HL-60 (cell line): ENCODE results near the gene GRPEL2.

Experiments used
- DNase-seq, 2 experiments: peaks; one replicate each; pipeline ENCODE4 v3.0.0-alpha.2; 2010 to 2020; ENCODE audit warnings: low read depth in 1 of 2, low spot score in 1 of 2
- H3K27ac ChIP-seq: fragments of 250-450 bp; sonication (Bioruptor Pico); replicated peaks from 2 replicates; pipeline ENCODE4 v1.5.1; 2020; ENCODE audit warnings: mild to moderate bottlenecking, moderate library complexity
- H3K27me3 ChIP-seq: fragments of 250-450 bp; sonication (Bioruptor Pico); 2 replicates; pipeline ENCODE4 v1.5.1; 2021; ENCODE audit warnings: mild to moderate bottlenecking, moderate library complexity; ENCODE audit not compliant: insufficient read depth, poor library complexity, severe bottlenecking
- H3K4me3 ChIP-seq: replicated peaks from 2 replicates; pipeline ENCODE4 v1.5.1; 2011; ENCODE audit warnings: mild to moderate bottlenecking, control low read depth, low read length; ENCODE audit not compliant: insufficient read depth
- GABPA ChIP-seq: IDR thresholded peaks from 2 replicates; pipeline ENCODE4 v1.6.1; 2012; ENCODE audit warnings: low read depth
- POLR2AphosphoS5 ChIP-seq: IDR thresholded peaks from 2 replicates; pipeline ENCODE4 v1.6.1; 2012; ENCODE audit warnings: low read depth
- SPI1 ChIP-seq: IDR thresholded peaks from 2 replicates; pipeline ENCODE4 v1.6.1; 2012; ENCODE audit warnings: low read depth, mild to moderate bottlenecking, borderline replicate concordance
- TF ChIP-seq, protein P1 (sequence below): IDR thresholded peaks from one replicate; pipeline ENCODE4 v1.5.1; 2011; ENCODE audit warnings: low read length, control low read depth, inconsistent platforms; ENCODE audit not compliant: insufficient read depth
- TF ChIP-seq, protein P2 (sequence below): IDR thresholded peaks from 2 replicates; pipeline ENCODE4 v1.6.1; 2012; ENCODE audit warnings: low read depth; ENCODE audit not compliant: insufficient replicate concordance

The GRPEL2 gene

GRCh38 chr5:149298842-149299404 is 46.4 kb upstream of the GRPEL2 start:
- no peak for DNase-seq
- TF ChIP-seq, protein P1, sequence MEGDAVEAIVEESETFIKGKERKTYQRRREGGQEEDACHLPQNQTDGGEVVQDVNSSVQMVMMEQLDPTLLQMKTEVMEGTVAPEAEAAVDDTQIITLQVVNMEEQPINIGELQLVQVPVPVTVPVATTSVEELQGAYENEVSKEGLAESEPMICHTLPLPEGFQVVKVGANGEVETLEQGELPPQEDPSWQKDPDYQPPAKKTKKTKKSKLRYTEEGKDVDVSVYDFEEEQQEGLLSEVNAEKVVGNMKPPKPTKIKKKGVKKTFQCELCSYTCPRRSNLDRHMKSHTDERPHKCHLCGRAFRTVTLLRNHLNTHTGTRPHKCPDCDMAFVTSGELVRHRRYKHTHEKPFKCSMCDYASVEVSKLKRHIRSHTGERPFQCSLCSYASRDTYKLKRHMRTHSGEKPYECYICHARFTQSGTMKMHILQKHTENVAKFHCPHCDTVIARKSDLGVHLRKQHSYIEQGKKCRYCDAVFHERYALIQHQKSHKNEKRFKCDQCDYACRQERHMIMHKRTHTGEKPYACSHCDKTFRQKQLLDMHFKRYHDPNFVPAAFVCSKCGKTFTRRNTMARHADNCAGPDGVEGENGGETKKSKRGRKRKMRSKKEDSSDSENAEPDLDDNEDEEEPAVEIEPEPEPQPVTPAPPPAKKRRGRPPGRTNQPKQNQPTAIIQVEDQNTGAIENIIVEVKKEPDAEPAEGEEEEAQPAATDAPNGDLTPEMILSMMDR = no peak
- no peak for TF ChIP-seq GABPA
- TF ChIP-seq SPI1 = no peak
- TF ChIP-seq, protein P2, sequence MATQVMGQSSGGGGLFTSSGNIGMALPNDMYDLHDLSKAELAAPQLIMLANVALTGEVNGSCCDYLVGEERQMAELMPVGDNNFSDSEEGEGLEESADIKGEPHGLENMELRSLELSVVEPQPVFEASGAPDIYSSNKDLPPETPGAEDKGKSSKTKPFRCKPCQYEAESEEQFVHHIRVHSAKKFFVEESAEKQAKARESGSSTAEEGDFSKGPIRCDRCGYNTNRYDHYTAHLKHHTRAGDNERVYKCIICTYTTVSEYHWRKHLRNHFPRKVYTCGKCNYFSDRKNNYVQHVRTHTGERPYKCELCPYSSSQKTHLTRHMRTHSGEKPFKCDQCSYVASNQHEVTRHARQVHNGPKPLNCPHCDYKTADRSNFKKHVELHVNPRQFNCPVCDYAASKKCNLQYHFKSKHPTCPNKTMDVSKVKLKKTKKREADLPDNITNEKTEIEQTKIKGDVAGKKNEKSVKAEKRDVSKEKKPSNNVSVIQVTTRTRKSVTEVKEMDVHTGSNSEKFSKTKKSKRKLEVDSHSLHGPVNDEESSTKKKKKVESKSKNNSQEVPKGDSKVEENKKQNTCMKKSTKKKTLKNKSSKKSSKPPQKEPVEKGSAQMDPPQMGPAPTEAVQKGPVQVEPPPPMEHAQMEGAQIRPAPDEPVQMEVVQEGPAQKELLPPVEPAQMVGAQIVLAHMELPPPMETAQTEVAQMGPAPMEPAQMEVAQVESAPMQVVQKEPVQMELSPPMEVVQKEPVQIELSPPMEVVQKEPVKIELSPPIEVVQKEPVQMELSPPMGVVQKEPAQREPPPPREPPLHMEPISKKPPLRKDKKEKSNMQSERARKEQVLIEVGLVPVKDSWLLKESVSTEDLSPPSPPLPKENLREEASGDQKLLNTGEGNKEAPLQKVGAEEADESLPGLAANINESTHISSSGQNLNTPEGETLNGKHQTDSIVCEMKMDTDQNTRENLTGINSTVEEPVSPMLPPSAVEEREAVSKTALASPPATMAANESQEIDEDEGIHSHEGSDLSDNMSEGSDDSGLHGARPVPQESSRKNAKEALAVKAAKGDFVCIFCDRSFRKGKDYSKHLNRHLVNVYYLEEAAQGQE = no peak
- no peak for TF ChIP-seq POLR2AphosphoS5
- Histone ChIP-seq H3K27me3 (peaks cover 30% of the 10 kb centered on the region), H3K4me3 (no peak overlapping the region), H3K27ac (no peak overlapping the region)

DNA sequence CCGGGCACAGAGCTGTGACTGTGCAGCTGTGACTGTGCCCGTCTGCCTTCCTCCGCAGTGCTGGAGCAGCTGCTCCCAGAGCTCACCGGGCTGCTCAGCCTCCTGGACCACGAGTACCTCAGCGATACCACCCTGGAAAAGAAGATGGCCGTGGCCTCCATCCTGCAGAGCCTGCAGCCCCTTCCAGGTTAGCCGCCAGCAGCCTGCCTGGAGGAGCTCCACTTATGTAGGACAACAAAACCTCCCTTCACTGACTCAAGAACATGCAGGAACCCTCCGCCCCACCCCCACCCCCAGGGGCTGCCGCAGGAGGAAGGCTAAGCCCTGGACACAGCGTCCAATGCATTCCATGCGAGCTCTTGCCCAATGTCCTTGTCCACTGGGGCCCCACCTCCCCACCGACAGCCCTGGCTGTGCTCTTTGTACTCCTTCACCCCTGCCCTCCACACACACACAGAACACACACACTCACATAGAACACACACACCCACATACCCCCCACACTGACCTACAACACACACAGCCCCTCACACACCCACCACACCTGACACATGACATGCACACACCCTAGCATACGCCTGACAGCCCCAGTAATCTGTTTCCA is 45.7 kb upstream of the GRPEL2 start:
- no peak overlapping the region for H3K27ac ChIP-seq
- TF ChIP-seq, protein P1 = no peak
- TF ChIP-seq SPI1 = no peak
- TF ChIP-seq GABPA = no peak
- no peak for TF ChIP-seq POLR2AphosphoS5
- TF ChIP-seq, protein P2 = no peak
- H3K27me3 ChIP-seq = peaks cover 30% of the 10 kb centered on the region
- no peak overlapping the region for H3K4me3 ChIP-seq
- DNase-seq = no peak

- H3K4me3 ChIP-seq = no peak overlapping the region
- no peak overlapping the region for H3K27ac ChIP-seq
- no peak for DNase-seq
- H3K27me3 ChIP-seq = peaks cover 26% of the 10 kb centered on the region
- TF ChIP-seq GABPA (no peak), SPI1 (no peak), POLR2AphosphoS5 (no peak)
- TF ChIP-seq, protein P1 = no peak
- TF ChIP-seq, protein P2 = no peak
Measured at GRCh38 chr5:149300441-149300840, 44.9 kb upstream of the GRPEL2 start.
